Epithelial cell of proximal tubule (primary cell): ENCODE results near the gene CPXM2. TPM values are rescaled to one million over a fixed set of nuclear protein-coding genes. Genes with fewer than 3 reads are reported as not detected.

Source experiments
- DNase-seq: peaks from one replicate; pipeline ENCODE4 v3.0.0-alpha.2; 2011; ENCODE audit warnings: low read depth
- H3K4me3 ChIP-seq: 2 replicates; pipeline ENCODE4 v1.5.1; 2011; ENCODE audit warnings: low read depth, mild to moderate bottlenecking, low read length
- total RNA-seq: library from RNA; depleted of rRNA; stranded (reverse); fragments of >200 nt; gene quantifications from 2 replicates; pipeline ENCODE4 v1.2.3, GENCODE V29; 2015
- TF ChIP-seq, protein P1 (sequence below): conservative IDR thresholded peaks from 2 replicates; pipeline ENCODE4 v1.5.1; 2012; ENCODE audit warnings: low read depth, mild to moderate bottlenecking, low read length

Gene CPXM2
- total RNA-seq, 1 donor from 2014 or later = 1.9 TPM

DNA sequence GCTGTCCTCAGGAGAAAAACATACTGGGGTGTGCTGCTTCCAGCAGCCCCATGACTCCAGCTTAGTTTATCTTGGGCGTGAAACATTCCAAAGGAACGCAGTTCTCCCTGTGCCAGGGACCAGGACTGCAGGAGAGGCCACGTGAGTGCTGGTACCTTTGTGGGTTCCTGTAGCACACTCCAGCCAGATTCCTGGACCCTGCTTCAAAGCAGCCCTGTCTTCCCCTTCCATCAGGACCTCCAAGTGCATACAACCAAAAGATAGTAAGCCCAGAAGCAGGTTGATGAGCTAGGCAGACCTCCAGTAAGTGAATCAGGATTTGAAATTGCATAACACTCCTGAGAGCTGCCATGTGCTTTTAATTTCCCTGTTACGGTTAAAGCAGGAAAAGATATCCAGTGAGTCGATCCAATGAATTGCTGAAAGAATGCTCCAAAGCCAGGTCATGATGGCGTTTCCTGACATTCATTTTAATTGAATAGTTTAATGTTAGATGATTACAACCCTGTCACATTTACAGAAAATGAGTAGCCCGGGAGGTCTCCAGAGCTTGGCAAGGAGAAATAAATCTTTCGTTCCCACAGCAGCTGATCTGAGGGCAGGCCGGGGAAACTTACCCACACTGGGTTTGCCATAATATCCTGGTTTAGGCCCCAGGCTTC is 38.9 kb upstream of the CPXM2 start:
- DNase-seq = no peak
- no peak overlapping the region for H3K4me3 ChIP-seq
- TF ChIP-seq, protein P1, sequence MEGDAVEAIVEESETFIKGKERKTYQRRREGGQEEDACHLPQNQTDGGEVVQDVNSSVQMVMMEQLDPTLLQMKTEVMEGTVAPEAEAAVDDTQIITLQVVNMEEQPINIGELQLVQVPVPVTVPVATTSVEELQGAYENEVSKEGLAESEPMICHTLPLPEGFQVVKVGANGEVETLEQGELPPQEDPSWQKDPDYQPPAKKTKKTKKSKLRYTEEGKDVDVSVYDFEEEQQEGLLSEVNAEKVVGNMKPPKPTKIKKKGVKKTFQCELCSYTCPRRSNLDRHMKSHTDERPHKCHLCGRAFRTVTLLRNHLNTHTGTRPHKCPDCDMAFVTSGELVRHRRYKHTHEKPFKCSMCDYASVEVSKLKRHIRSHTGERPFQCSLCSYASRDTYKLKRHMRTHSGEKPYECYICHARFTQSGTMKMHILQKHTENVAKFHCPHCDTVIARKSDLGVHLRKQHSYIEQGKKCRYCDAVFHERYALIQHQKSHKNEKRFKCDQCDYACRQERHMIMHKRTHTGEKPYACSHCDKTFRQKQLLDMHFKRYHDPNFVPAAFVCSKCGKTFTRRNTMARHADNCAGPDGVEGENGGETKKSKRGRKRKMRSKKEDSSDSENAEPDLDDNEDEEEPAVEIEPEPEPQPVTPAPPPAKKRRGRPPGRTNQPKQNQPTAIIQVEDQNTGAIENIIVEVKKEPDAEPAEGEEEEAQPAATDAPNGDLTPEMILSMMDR = no peak

DNA sequence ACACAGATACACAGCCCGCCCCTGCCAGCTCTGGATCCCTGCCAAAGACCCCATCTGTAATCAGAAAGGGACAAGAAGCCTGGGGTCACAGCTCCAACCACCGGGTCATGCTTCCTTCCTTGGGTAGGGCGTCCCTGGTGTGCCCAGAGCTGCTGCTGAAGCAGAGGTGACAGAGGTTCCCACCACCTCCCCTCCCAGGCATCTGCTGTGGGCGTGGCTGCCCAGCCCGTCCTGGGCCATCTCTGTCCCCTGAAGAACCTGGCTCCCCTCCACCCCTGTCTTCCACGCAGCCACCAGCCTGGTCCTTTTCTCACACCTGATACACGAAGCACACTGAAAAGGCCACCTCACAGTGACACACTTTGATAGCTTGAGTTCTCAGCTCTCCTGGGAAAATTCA is 38.2 kb upstream of the CPXM2 start:
- no peak overlapping the region for H3K4me3 ChIP-seq
- no peak for DNase-seq
- TF ChIP-seq, protein P1 = no peak

DNA sequence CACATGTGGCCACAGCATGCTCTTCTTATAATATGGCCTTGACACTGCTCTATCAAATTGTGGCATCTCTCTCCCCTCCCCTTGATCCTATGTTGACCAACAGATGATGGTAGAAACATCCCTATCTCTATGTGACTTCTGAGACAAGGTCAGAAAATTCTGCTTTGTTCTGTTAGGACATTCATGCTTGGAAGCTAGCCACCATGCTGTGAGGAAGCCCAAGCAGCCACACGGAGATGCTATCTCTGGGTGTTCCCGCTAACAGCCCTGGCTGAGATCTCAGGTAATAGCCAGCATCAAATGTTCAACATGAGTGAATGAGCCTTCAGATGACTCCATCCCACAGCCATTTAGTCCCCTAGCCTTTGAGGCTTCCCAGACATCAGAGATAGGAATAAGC is 36.8 kb upstream of the CPXM2 start:
- TF ChIP-seq, protein P1 = no peak
- DNase-seq = no peak
- H3K4me3 ChIP-seq = no peak overlapping the region

DNA sequence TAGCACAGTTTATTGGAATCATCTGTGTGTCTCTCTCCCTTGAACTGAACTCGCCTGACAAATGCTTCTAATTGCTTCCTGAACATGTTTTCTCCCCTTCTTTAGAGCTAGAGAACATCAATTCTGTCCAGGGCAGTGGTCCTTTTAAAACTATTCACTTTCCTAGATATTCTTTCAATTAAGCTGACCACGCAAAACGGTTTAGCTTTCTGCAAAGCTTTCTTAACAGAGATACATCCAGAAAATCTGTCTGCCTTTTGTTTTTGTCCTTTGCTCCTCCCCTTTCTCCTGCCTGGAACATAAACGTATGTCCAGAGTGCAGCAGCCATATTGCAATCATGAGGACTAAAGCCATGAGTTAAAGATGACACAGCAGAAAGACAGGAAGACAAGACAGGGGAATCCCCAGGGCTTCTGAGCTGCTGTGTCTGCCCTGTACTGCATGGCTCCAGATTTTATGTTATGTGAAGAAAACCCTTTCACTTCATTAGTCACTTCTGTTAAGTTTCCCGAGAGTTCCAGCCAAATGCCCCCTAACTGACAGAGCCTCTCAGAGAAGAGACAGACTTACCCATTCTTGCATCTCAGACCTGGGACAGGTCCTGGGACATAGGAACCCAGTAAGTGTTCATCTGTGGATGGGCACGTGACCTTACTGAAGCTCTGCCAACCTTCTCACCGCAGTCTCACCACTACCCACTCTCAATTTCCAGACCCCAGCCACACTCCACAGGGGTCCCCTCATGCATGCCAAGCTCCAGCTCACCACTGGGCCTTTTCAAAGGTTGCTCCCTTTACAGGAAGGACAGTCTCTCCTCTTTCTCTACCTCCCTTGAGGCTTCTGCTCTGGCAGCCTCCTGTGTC is 35.0 kb upstream of the CPXM2 start:
- no peak overlapping the region for H3K4me3 ChIP-seq
- DNase-seq = no peak
- TF ChIP-seq, protein P1 = no peak

DNA sequence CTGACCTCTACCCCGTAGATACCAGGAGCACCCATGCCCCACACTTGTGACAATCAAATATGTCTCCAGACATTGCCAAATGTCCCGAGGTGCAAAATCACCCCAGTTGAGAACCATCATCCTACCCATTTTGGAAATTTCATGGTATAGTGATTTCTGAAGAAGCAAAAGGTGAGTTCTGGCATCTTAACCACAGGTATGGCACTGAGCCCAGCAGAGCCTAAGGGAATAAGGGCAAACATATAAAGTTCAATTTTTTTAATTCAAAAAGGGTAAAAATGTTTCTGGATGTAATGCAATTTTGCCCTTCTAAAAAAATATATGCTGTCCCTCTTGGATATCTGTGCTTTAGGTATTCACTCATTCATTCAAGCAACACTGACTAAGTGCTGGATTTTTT is 30.5 kb upstream of the CPXM2 start:
- TF ChIP-seq, protein P1 = no peak
- H3K4me3 ChIP-seq = no peak overlapping the region
- DNase-seq = no peak

DNA sequence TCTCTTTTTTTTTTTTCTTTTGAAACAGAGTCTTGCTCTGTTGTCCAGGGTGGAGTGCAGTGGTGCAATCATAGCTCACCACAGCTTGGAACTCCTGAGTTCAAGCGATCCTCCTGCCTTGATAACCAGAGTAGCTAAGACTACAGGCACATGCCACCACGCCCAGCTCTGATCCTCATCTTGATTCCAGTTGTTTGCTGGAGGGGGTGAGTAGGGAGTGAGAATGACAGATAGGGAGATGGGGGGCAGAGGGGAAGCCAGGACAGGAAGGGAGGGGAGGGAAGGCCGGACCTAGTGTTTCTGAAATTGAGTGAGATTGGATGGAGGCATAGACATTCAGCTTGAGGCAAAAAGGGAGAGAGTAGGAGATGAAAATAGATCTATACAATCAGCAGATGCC is 25.2 kb upstream of the CPXM2 start:
- no peak overlapping the region for H3K4me3 ChIP-seq
- TF ChIP-seq, protein P1 = no peak
- no peak for DNase-seq
